ENCODE measurements around the gene PGM5. TPM values are rescaled to one million over a fixed set of nuclear protein-coding genes. Genes with fewer than 3 reads are reported as not detected.
A peak's percentile ranks its signal among the peaks of the same experiment; 100 is the strongest.

Gene PGM5
- total RNA-seq, 4 donors from 2014 or later = 153 to 289 (median 274) TPM

- Histone ChIP-seq H3K27ac (peak overlapping the region; percentile 58 to 66), H3K27me3 (no peaks in the 10 kb centered on the region), H3K36me3 (no peaks in the 10 kb centered on the region), H3K4me3 (no peak overlapping the region), H3K9me3 (no peaks in the 10 kb centered on the region), H3K4me1 (peaks cover 0 to 5% of the 10 kb centered on the region in 2 donors)
- no peak for DNase-seq
- intact Hi-C loops (cut with DNase I; ENCODE audit: low total_unique reads) = no loop called here
- no peak for TF ChIP-seq CTCF (IDR thresholded peaks at IDR 0.05)
- TF ChIP-seq POLR2A (IDR thresholded peaks at IDR 0.05) = no peak
Observed at GRCh38 chr9:68428481-68428880, 72.1 kb downstream of the PGM5 start.

- DNase-seq = no peak
- H3K36me3 ChIP-seq = no peaks in the 10 kb centered on the region
- H3K4me3 ChIP-seq = no peak overlapping the region
- intact Hi-C loops (cut with DNase I; ENCODE audit: low total_unique reads) = no loop called here
- peaks cover 0 to 5% of the 10 kb centered on the region in 2 donors for H3K4me1 ChIP-seq
- H3K27ac ChIP-seq = peak overlapping the region in 1 of 2 donors; percentile 66
- H3K27me3 ChIP-seq = no peaks in the 10 kb centered on the region
- no peaks in the 10 kb centered on the region for H3K9me3 ChIP-seq
- TF ChIP-seq POLR2A (IDR thresholded peaks at IDR 0.05) = no peak
- no peak for TF ChIP-seq CTCF (IDR thresholded peaks at IDR 0.05)
Observed at GRCh38 chr9:68429631-68430030, 73.2 kb downstream of the PGM5 start.

- peaks cover 0 to 5% of the 10 kb centered on the region in 2 donors for H3K4me1 ChIP-seq
- intact Hi-C loops (cut with DNase I; ENCODE audit: low total_unique reads) = no loop called here
- peak overlapping the region; percentile 56 to 78 for H3K27ac ChIP-seq
- no peak overlapping the region for H3K4me3 ChIP-seq
- no peaks in the 10 kb centered on the region for H3K9me3 ChIP-seq
- DNase-seq = no peak
- no peak for TF ChIP-seq CTCF (IDR thresholded peaks at IDR 0.05)
- no peak for TF ChIP-seq POLR2A (IDR thresholded peaks at IDR 0.05)
- H3K27me3 ChIP-seq = no peaks in the 10 kb centered on the region
- H3K36me3 ChIP-seq = no peaks in the 10 kb centered on the region
Observed at GRCh38 chr9:68431307-68431706, 74.9 kb downstream of the PGM5 start.

GRCh38 chr9:68433531-68434110, 77.2 kb downstream of the PGM5 start:
- Histone ChIP-seq H3K27ac (peak overlapping the region; percentile 49 to 78), H3K4me1 (no peaks in the 10 kb centered on the region), H3K27me3 (no peaks in the 10 kb centered on the region), H3K4me3 (no peak overlapping the region), H3K36me3 (no peaks in the 10 kb centered on the region), H3K9me3 (no peaks in the 10 kb centered on the region)
- no peak for TF ChIP-seq POLR2A (IDR thresholded peaks at IDR 0.05)
- intact Hi-C loops (cut with DNase I; ENCODE audit: low total_unique reads) = no loop called here
- DNase-seq = no peak

GRCh38 chr9:68437785-68438184, 81.4 kb downstream of the PGM5 start:
- Histone ChIP-seq H3K9me3 (peaks cover 0 to 15% of the 10 kb centered on the region in 2 donors), H3K27me3 (no peaks in the 10 kb centered on the region), H3K36me3 (no peaks in the 10 kb centered on the region), H3K4me1 (no peaks in the 10 kb centered on the region), H3K4me3 (no peak overlapping the region), H3K27ac (peak overlapping the region; percentile 65 to 78)
- TF ChIP-seq POLR2A (IDR thresholded peaks at IDR 0.05) = no peak
- DNase-seq = peak; percentile 47 to 64
- intact Hi-C loops (cut with DNase I; ENCODE audit: low total_unique reads) = no loop called here

- Histone ChIP-seq H3K9me3 (peaks cover 0 to 15% of the 10 kb centered on the region in 2 donors), H3K27me3 (no peaks in the 10 kb centered on the region), H3K4me3 (no peak overlapping the region), H3K36me3 (no peaks in the 10 kb centered on the region), H3K4me1 (peaks cover 4 to 15% of the 10 kb centered on the region in 2 donors), H3K27ac (peak overlapping the region; percentile 83 to 92)
- intact Hi-C loops (cut with DNase I; ENCODE audit: low total_unique reads) = no loop called here
- no peak for TF ChIP-seq CTCF (IDR thresholded peaks at IDR 0.05)
- TF ChIP-seq POLR2A (IDR thresholded peaks at IDR 0.05) = no peak
- no peak for DNase-seq
Observed at GRCh38 chr9:68443624-68444023, 87.2 kb downstream of the PGM5 start.

Measured in uterus (tissue), 4 donors.